ENCODE data around the gene PPARG. TPM values are rescaled to one million over a fixed set of nuclear protein-coding genes. Genes with fewer than 3 reads are reported as not detected.

PPARG gene
- polyA plus RNA-seq, 1 donor: 2.8 TPM

GRCh38 chr3:12343047-12343501 is 54.2 kb downstream of the PPARG start:
- DNase-seq (ENCODE audit: low read depth): no peak

GRCh38 chr3:12345141-12345561 is 56.3 kb downstream of the PPARG start:
- DNase-seq (ENCODE audit: low read depth): no peak

- DNase-seq (ENCODE audit: low read depth): no peak
Observed at GRCh38 chr3:12345584-12346494, 57.0 kb downstream of the PPARG start.

- no peak for DNase-seq (ENCODE audit: low read depth)
Observed at GRCh38 chr3:12347301-12347700, 58.4 kb downstream of the PPARG start.

GRCh38 chr3:12349895-12350811 is 61.3 kb downstream of the PPARG start:
- DNase-seq (ENCODE audit: low read depth): no peak

- DNase-seq (ENCODE audit: low read depth): no peak
Observed at GRCh38 chr3:12351145-12351544, 62.3 kb downstream of the PPARG start.

GRCh38 chr3:12352253-12352652 is 63.4 kb downstream of the PPARG start:
- DNase-seq (ENCODE audit: low read depth): no peak

- no peak for DNase-seq (ENCODE audit: low read depth)
Observed at GRCh38 chr3:12352755-12353154, 63.9 kb downstream of the PPARG start.

GRCh38 chr3:12353796-12354525 is 65.1 kb downstream of the PPARG start:
- DNase-seq (ENCODE audit: low read depth): no peak

GRCh38 chr3:12356175-12356574 is 67.3 kb downstream of the PPARG start:
- no peak for DNase-seq (ENCODE audit: low read depth)

- DNase-seq (ENCODE audit: low read depth): no peak
Observed at GRCh38 chr3:12356996-12357395, 68.1 kb downstream of the PPARG start.

GRCh38 chr3:12357456-12357855 is 68.6 kb downstream of the PPARG start:
- DNase-seq (ENCODE audit: low read depth): no peak

- DNase-seq (ENCODE audit: low read depth): no peak
Observed at GRCh38 chr3:12363397-12364195, 74.7 kb downstream of the PPARG start.

- no peak for DNase-seq (ENCODE audit: low read depth)
Observed at GRCh38 chr3:12367346-12367745, 78.5 kb downstream of the PPARG start.

GRCh38 chr3:12369029-12369428 is 80.2 kb downstream of the PPARG start:
- no peak for DNase-seq (ENCODE audit: low read depth)

GRCh38 chr3:12369598-12369997 is 80.7 kb downstream of the PPARG start:
- DNase-seq (ENCODE audit: low read depth): no peak

GRCh38 chr3:12370758-12371157 is 81.9 kb downstream of the PPARG start:
- no peak for DNase-seq (ENCODE audit: low read depth)

- DNase-seq (ENCODE audit: low read depth): no peak
Observed at GRCh38 chr3:12371525-12372140, 82.8 kb downstream of the PPARG start.

GRCh38 chr3:12372741-12373280 is 83.9 kb downstream of the PPARG start:
- DNase-seq (ENCODE audit: low read depth): no peak

GRCh38 chr3:12375572-12375971 is 86.7 kb downstream of the PPARG start:
- DNase-seq (ENCODE audit: low read depth): no peak
